C4-2B (cell line): ENCODE data around the gene COX6A1.
"Not testable (repeated sequence)": the region's sequence is repeated elsewhere in the genome, so short reads cannot be mapped to it uniquely, and the experiment has no call there.

Experiments used
- H3K27ac ChIP-seq: fragments of 450-650 bp; 2 replicates; pipeline ENCODE4 v1.5.1; 2017
- ZFX ChIP-seq: fragments of 450-650 bp; IDR thresholded peaks from 2 replicates; pipeline ENCODE4 v1.6.1; 2017
- TF ChIP-seq, protein P1 (sequence below): fragments of 450-650 bp; conservative IDR thresholded peaks from 2 replicates; pipeline ENCODE4 v1.5.1; 2017; ENCODE audit warnings: mild to moderate bottlenecking

Gene COX6A1

DNA sequence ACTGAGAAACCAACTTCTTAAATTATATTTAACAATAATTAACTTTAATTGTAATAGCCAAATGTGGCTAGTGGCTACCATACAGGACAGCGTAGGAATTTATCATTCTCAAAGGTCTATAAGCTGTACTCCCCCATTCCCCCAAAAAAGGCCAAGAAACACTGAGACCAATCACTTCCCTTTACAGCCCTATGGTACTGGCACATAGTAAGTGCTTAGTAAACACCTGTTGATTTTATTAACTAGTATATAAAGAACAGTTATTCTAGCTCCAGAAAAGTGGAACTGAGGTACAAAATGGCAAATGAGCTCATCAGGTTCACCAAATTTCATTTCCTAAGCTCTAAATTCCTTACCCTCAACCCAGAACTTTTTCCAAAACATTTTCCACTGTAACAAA is 37.7 kb downstream of the COX6A1 start:
- no peak overlapping the region for H3K27ac ChIP-seq
- TF ChIP-seq, protein P1, sequence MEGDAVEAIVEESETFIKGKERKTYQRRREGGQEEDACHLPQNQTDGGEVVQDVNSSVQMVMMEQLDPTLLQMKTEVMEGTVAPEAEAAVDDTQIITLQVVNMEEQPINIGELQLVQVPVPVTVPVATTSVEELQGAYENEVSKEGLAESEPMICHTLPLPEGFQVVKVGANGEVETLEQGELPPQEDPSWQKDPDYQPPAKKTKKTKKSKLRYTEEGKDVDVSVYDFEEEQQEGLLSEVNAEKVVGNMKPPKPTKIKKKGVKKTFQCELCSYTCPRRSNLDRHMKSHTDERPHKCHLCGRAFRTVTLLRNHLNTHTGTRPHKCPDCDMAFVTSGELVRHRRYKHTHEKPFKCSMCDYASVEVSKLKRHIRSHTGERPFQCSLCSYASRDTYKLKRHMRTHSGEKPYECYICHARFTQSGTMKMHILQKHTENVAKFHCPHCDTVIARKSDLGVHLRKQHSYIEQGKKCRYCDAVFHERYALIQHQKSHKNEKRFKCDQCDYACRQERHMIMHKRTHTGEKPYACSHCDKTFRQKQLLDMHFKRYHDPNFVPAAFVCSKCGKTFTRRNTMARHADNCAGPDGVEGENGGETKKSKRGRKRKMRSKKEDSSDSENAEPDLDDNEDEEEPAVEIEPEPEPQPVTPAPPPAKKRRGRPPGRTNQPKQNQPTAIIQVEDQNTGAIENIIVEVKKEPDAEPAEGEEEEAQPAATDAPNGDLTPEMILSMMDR = no peak
- TF ChIP-seq ZFX = no peak

DNA sequence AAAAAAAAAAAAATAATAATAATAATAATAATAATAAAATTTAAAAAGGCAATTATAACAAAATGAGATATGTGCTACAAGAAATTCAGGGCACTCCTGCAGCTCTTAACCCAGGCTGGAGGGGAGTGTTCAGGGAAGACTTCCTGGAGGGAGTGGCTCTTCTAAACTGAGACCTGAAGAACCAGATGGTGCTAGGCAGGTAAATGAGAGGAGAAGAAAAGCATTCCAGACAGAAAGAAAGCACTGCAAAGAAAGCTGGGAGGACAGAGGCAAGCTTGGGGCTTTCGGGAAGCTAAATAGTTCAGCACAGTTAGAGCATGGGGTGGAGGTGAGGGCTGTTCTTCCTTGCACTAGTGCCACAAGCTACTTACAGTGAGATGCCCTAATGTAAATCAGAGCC is 41.5 kb downstream of the COX6A1 start:
- TF ChIP-seq, protein P1 = no peak
- TF ChIP-seq ZFX = no peak
- H3K27ac ChIP-seq = no peak overlapping the region; the same call in 1 of the 2 replicates

GRCh38 chr12:120480211-120480610 is 42.3 kb downstream of the COX6A1 start:
- TF ChIP-seq, protein P1 = no peak
- no peak for TF ChIP-seq ZFX
- H3K27ac ChIP-seq = peak overlapping the region; percentile 11; the same call in 1 of the 2 replicates

DNA sequence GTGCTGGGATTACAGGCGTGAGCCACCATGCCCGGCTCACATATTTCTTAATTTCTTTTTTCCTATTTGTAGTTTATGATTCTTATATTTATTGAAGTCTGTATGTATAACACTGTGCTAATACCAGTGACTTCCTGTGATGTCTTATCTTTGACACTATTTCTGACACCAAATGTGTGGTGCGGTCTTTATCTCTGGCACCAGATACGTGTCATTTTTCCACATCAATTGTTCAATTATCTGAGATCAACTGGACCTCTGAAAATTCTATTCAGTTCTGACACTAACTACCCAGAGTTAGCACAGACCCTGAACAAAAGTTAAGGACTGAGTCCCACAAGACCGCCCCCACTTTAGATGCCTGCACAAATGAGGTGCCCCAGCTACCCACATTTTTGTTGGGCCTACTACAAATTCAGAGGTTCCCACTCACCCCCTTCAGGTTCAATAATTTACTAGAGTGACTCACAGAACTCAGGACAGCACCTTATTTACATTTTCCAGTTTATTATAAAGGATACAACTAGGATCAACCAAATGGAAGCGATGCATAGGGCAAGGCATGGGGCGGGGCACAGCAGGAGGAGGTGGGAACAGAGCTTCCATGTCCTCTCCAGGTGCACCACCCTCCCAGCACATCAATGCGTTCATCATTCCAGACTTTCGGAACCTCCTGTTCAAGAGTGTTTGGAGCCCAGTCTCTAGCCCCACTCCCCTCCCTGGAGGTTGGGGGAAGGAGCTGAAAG is 43.3 kb downstream of the COX6A1 start:
- no peak overlapping the region for H3K27ac ChIP-seq
- TF ChIP-seq, protein P1 = no peak
- no peak for TF ChIP-seq ZFX

- no peak overlapping the region for H3K27ac ChIP-seq
- TF ChIP-seq ZFX = no peak
- TF ChIP-seq, protein P1 = no peak
These were observed 45.7 kb downstream of the COX6A1 start for GRCh38 chr12:120483621-120484020.

GRCh38 chr12:120485961-120486881 is 48.3 kb downstream of the COX6A1 start:
- TF ChIP-seq ZFX = no peak
- TF ChIP-seq, protein P1 = no peak
- no peak overlapping the region for H3K27ac ChIP-seq

GRCh38 chr12:120487552-120487951 is 49.6 kb downstream of the COX6A1 start:
- H3K27ac ChIP-seq = not testable (repeated sequence)
